ENCODE measurements around the gene SHCBP1L.

DNA sequence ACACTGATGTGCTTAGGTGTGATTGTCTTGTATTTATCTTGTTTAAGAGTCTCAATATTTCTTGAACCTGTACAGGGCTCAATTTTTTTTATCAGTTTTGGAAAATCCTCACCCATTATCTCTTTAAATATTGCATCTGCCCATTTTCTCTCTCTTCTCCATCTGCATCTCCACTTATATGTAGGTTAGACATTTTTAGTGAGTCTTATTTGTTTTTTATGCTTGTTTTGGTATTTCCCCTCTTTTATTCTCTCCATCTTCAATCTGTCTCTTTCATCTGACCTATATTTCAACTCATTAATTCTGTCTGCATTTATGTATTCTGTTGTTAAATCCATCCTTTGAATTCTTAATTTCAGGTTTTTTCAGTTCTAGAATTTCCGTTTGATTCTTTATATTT is 32.9 kb upstream of the SHCBP1L start:
- no peak for TF ChIP-seq POLR2A (IDR thresholded peaks at IDR 0.05; ENCODE audit: low read depth, low read length)
- TF ChIP-seq TAF1 (IDR thresholded peaks at IDR 0.05; ENCODE audit: borderline replicate concordance, low read depth, low read length) = no peak
- TF ChIP-seq POLR2AphosphoS5 (IDR thresholded peaks at IDR 0.05; ENCODE audit: low read depth, low read length) = no peak
